GM21515 (cell line): ENCODE data around the gene SERPINB7.

ENCODE experiments used
- ATAC-seq: cut with Tn5 transposase; IDR thresholded peaks from one replicate; pipeline ENCODE4 v1.9.1; 2021; ENCODE audit not compliant: unreplicated experiment

SERPINB7 gene

DNA sequence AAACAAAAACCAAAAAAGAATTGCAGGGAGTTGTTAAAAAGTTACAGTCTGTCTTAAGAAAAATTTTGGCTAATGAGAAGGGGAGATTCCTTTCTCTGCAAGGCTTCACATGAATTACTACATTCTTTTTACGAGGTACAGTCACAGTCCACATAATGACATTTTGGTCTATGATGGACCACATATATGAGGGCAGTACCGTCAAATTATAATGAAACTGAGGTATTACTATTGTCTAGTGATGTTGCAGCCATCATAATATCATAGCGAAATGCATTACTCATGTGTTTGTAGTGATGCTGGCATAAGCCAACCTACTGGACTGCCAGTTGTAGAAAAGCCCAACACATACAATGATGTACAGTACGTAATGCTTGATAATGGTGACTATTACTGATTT lies 12.5 kb downstream of the SERPINB7 start:
- ATAC-seq = no peak

DNA sequence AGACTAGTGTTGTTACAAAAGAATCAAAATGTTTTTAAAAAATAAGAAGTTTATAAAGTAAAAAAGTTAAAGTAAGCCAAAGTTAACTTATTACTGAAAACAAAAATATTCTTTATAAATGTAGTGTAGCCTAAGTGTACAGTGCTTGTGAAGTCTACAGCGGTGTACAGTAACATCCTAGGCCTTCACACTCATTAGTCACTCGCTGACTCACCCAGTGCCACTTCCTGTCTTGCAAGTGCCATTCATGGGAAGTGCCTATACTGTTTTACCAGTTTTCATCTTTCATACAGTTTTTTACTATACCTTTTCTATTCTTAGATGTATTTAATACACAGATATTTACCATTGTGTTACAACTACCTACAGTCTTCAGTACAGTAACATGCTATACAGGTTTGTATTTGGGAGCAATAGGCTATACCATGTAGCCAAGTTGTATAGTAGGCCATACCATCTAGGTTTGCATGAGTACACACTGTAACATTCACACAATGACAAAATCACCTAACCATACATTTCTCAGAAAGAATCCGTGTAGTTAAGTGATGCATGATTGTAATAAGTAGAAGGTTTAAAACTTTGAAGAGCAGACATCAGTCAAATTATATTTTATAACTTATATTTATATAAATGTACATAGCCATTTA lies 13.4 kb downstream of the SERPINB7 start:
- no peak for ATAC-seq

DNA sequence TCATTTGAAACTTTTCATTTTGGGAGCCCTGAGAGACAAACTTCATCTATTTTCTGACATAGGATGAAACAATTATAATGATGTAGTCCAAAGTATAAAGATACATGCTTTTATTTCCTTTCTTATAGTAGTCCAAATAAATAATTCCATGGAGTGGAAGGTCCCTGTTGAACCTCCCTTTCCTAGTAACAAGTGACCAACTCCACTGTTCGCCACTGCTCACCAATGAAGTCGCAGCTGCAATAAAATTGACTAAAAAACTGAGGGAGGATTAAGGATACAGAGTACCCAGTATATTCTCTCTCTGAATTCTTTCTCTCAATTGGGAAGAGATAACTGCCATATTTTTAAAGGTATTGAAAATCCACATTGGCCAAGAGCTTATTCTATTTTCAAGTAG lies 14.1 kb downstream of the SERPINB7 start:
- ATAC-seq = no peak

DNA sequence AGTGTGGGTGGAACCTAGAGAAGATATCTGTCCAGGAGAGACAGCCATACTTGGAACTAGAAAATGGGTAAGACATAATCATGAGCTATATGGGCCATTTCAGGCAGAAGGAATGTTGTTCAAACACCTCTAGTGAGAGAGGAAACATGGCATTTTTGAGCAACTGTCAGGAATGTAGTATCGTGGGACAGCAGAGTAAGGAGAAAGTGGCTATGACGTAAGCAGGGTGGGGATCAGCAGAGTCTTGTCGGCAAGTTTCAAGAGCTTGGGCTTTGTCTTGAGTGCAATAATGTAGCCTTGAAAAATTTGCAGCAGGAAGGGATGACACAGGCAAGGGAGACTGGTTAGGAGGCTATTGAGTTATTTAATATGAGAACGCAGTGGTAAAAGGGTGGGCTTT lies 20.4 kb downstream of the SERPINB7 start:
- ATAC-seq = no peak

DNA sequence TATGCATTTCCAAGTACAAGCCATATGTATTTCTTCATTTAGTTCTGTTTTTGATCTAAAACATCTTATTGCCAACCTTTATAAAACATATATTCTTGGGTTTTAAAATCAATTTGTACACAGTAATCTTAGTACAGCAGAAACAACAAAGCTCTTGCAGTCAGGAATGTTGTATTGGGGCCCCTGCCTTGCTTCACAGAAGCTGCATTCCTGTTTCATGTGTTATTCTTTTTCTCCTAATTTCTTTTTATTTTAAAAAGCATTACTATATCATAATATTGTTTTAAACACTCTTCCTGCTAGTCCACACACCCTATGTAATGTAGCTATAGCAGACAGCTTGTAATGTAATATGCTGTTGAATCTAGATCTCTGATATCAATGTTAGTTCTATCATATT lies 24.0 kb downstream of the SERPINB7 start:
- no peak for ATAC-seq

DNA sequence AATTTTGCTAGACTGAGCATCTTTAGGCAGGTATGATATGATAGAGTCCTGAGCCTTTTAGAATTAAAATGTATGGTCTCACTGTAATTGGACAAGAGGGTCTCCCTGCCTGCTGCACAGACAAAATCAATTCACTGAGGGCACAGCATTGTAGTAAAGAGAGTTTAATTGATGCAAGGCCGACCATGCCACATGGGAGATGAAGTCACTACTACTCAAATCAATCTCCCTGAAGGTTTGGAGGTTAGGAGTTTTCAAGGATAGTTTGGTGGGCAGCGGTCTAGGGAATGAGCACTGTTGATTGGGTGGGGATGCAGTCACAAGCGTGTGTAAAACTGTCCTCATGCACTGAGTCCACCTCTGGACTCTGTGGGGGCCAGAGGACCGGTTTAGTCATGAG lies 26.1 kb downstream of the SERPINB7 start:
- ATAC-seq = no peak

DNA sequence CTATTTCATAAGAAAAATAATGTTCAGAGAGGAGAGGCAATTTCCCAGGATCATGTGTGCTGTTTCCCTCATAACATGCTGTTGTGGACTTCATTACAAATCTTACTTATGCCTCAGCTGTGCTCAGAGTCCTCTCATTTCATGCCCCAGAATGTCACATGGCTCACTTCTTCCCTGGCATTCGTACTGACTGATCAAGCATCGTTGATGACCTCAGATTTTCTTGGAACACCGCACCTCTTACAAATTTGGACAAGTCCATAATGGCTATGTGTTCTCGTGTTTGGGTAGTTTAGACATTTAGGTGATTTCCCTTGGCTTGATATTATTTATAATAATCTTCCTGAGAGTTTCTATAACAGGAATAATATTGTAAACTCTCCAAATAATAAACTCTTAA lies 32.9 kb downstream of the SERPINB7 start:
- ATAC-seq = no peak

DNA sequence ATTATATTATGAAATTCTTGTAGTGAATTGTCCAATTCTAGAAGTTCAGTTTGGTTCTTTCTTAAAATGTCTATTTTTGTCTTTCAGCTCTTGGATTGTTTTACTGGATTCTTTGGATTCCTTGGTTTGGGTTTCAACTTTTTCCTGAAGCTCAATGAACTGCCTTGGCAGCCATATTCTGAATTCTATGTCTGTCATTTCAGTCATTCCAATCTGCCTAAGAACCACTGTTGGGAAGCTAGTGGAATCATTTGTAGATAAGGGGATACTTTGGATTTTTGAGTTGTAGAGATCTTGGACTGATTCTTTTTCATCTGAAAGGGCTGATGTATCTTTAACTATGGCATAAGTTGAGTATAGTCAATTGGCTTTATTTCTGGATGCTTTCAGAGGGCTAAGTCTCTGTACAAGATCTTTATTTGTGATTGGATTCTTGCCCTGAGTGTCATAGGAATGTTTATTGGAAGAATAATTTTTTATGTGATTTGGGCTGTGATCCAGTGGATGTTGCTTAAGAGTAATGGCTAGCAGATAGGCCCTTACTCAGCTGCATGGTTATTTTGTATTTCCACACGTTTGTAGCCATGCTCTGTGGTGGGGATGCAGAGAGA lies 42.3 kb downstream of the SERPINB7 start:
- no peak for ATAC-seq

DNA sequence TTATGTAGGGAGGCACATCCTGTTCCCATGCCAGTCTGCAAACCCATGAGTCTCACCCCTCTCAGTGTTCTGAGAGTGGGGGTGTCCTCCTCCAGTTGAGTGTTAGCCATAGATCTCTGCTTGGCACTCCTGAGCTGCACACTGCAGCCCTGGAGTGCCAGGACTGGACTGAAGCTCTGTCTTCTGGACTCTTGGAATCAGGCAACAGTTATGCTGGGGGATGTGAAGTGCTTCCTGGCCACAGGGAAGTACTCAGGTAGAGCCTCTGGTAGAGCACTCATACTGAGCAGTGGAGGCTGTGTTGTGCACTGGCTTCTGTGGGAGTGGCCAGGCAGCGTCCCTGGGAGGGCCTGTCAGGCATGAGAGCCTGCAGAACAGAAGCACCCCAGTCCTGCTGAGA lies 43.0 kb downstream of the SERPINB7 start:
- ATAC-seq = no peak

DNA sequence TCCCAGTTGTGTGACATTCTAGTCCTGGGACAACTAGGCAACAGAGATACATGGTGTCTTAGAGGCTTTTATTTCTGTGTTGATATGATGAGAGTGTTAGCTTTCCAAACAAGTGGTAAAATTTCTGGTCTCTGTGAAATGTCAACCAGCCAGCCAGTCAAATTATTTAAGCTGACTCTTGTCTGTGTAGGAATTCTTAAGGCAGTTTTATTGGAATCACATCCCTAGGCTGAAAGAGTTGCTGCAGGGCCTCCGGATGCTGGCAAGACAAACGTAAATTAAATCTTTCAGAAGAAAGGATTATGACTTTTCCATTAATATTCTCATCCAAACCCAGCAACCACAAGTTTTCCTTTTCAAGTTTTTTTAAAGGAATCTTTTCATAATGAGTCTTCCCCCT lies 44.6 kb downstream of the SERPINB7 start:
- no peak for ATAC-seq

DNA sequence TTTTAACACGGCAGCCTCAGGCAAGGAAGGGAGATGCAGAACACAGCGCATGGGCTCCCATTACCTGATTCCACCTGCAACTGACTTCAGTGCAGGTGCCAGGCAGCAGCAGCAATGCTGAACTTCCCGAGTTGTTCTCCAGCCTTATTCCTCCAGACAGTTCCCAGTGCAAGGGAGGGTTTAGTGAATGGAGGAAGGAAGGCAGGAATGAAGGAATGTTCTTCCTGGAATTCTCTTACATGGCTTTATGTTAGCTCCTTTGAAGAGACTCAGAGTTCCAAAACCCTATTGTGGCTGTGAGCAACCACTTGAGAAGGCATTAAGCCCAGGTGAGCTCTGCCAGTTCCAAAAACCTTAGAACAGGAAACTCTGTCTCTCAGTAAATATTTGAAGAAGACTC lies 45.5 kb downstream of the SERPINB7 start:
- no peak for ATAC-seq

DNA sequence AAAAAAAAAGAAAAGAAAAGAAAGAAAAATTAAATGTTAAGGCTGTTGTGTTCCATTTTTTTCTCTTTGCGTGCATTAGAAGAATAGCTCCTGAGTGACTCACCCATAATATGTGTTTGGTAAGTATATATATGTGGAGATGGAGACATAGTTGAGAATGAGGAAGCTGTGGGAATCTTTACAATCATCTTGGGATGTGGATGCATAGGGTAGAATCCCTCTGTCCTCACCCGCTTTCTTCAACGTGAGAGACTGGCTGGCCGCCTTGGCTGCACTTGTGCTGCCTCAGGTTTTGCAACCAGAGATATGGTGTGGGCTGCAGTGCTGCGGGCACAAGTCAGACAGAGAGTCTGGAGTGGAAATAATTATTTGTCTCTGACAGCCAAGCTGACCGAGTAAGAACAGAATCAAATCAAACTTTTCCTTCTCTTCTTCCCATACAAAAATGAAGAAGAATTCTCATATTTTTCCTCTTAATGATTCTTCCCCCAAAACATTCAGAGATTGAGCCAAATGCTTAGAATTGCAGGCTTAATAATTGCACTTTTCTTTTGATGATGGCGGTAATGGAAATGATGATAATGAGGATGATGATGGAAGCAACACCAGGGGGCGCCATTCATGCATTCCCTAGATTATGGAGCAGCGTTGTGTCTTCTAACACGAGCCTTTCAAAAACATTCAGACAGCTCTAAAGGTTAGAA lies 48.5 kb downstream of the SERPINB7 start:
- ATAC-seq = no peak

DNA sequence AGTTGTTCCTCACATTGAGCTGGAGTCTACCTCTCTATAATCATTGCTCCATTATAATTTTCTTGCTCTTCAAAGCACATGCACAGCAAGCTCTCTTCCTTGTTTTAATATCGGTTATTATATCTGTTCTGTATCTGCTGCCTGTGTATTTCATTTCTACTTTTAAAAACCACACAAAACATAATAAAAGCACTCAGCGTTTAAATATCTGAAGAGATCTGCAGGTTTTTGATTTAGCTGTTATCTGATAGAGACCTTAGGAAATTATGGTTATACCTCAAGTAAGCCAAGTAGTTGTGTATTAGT lies 49.0 kb downstream of the SERPINB7 start:
- ATAC-seq = no peak

DNA sequence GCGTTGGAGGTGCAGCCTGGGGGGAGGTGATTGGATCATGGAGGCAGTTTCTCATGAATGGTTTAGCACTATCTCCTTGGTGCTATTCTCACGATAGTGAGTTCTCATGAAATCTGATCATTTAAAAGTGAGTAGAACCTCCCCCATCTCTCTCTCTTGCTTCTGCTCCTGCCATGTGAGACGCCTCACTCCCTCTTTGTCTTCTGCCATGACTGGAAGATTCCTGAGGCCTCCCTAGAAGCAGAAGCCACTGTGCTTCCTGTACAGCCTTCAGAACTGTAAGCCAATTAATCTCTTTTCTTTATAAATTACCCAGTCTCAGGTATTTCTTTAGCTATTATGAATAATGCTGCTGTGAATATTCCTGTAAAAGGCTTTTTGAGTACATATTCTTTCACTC lies 52.9 kb downstream of the SERPINB7 start:
- ATAC-seq = no peak

DNA sequence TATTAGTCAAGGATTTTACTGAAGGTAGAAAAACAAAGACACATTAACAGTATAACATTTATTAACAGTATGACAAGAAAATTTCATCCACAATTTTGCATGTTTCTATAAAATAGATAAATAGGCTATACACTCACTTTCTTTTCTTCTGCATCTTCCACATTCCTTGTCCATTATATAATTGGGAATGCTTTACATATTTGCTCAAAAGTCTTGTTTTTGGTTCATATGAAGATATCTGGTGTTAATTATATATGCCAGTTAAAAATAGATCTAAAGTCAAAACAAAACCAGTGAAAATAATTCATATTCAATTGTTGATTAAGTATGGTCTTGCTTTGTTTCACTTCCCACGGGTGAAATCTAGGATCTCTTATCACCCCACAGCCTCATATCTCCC lies 53.4 kb downstream of the SERPINB7 start:
- no peak for ATAC-seq

DNA sequence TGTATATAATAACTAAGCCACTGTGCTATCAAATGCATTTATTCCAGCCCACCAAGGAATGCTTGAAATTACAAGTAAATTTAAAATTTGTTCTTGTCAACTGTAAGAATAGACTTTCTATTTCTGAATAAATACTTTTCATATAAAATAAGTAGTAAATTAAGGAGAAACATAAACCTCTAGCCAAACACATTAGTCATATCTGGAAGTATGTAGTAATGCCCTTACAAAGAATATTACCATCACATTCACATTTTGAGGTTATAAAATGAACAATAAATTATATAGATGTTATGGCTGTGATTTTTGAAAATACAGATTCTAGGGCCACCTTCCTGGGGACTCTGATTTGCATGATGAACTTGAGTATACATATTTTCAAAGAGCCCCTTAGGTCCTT lies 54.7 kb downstream of the SERPINB7 start:
- no peak for ATAC-seq

DNA sequence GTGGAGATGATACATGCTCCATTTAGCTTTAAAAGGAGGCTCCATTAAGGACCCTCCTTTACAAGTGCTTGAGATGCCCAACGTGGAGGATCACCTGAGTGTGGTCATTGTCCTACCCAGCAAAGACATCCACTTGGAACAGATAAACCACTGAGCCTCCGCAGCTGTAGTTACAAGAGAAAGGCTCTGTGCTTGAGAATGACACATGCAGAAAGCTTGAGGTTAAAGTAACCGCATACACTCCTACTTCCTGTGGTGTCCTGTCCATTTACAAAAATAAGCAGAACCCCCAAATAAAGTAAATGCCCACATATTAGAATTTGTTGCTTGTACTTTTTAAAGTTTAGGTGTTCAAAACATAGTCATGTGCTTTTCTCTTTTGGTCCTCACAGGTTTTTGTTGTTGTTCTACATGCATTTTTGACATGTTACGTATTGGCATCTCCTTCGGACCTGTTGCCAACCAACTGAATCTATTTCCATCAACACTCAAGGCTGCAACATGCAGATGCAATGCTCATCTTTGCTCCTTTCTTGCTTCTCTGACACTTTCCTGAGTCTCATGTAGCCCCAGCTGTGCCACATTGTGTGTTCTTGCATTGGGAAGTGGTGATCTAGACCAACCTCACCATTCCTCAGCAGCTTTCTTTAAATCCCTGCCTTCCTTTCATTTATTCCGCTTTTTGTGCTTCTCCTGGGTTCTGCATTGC lies 56.0 kb downstream of the SERPINB7 start:
- ATAC-seq = peak; percentile 93

DNA sequence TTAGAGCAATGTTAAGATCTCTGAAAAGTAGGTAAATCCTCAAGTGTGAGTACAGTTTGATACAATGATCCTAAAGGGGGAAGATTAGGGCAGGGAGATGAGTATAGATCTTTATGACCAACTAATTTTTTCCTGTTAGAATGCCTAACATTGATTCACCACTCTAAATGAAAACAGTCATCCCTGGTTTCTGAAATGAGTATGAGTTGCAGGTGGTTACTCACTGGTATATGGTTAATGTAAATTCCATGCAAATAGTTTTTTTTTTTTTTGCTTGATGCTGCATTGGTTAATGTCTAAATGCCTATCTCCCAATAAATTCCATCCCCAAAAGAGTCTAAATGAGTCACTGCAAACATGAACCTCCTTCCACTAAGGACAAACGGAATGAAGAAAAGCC lies 57.3 kb downstream of the SERPINB7 start:
- peak; percentile 49 for ATAC-seq

DNA sequence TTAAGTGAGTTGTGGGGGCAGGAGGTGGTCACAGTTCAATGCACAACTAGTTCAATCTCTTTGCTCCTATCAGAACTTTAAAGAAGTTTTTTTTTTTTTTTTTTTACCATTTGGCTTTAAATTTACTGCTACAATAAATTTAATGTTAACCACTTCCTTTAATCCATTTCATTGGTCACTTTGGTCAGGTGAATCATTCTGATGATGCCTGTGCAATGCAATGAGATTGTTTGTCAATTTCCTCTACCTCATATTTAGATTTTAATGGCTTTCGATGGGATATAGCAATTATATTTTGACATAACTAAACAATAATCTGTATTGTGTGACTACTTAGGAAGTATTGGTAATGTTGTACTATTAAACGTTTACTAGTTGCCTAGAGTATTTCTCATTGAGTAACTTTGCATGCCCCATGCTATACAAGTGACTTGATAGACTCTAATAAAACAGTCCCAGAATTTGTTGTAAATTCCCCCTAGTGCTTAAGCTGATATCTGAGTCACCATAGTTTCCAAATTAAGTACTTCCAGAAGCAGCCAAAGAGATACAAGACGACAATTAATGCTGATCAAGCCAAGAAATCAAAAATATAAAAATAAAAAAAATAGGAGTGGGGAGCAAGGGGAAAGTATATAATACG lies 59.4 kb downstream of the SERPINB7 start:
- no peak for ATAC-seq

DNA sequence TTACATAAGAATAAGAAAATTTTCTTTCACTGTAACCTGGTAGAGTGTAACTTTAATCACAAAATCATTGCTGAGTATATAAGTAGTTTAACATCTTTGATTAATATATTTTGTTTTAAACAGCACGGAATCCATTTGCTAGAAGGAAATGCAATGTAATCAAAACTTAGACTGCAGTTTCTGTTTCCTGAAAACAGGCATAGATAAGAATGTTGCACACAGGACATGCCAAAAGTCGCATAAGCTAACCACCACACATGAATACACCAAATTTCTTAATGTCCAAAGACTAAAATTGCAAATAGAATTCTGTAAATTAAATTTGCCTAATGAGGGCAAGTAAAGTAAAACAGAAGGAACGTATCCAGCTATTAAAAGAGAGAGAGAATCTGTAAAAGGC lies 61.2 kb downstream of the SERPINB7 start:
- no peak for ATAC-seq

DNA sequence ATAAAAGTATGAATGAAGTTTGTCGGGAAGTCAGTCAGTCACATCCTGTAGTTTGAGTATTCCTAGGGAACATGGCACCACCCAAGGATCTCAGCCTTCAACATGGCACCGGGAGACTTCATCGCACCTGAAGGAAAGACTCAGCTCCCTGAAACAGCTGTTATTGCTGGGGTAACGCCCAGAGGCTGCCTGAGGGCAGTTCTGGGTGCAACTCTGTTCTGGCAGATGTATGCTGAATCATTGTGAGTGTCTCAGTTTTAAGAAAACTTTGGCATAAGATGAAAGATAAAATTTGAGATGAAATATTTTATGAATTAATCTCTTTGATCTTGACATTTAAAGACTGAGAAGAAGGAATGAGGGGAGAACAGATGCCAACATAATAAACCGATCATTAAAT lies 62.4 kb downstream of the SERPINB7 start:
- ATAC-seq = no peak

DNA sequence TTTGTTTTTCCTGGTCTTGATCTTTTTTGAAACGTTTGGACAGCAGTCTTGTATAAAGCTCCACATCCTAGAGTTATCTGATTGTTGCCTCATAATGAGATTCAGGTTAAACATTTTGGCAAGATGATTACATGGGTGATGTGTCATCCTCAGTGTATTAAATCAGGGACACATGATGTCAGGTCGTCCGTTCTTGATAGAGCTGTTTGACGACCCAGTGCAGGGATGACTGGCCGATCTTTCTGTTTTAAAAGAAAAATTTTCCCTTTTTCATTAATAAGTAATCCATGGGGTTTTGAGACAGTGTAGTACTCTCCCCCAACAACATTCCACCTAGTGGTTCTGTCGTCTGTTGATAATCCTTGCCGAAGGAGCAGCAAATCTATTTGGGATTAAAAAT lies 67.8 kb downstream of the SERPINB7 start:
- no peak for ATAC-seq
